Cortex of kidney (tissue), 1 donor: Measurements from ENCODE around the gene HIPK1.
A peak's percentile ranks its signal among the peaks of the same experiment; 100 is the strongest.

Source experiments
- DNase-seq: peaks from one replicate; lab custom pipeline; 2025; lab: John Stamatoyannopoulos, UW

The HIPK1 gene

DNA sequence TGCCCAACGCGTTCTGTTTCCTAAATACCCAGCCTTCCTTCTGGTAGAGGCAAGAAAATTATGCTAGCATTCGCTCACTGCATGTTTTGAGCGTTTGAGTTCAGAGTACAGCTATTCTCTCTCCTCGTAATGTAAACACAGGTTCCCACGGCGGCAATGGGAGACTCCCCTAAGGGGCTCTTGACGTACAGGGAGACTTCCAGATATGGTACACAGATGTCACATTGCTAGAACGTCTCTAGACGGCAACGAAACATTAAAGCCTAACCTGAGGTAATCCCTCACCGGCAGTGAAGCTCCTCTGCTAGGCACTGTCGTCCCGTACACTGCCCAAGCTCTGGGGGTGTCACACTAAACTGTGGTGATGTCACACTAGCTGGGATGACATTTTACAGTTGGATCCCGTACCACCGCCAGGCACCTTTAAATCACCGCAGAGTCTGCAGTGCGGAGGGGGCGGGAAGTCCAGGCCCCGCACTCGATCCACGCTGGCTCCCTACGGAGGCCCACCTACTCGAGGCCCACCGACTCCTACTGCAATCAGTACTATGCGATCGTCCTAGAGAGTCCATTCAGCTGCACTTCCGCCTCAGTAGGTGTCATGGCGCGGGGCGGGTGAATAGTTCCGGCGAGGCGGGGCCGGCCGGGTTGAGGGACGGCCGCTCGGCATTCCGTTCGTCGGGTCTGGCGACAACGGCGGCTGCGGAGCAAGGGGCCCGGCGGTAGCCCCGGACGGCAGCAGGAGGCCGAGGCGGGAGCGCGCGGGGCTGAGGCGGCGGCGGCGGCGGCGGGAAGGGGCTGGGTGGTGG is at the start of gene HIPK1:
TSS of gene HIPK1 (plus strand) at position 384 of the 809 bp plus-strand sequence.
- DNase-seq, result peak; percentile 62

DNA sequence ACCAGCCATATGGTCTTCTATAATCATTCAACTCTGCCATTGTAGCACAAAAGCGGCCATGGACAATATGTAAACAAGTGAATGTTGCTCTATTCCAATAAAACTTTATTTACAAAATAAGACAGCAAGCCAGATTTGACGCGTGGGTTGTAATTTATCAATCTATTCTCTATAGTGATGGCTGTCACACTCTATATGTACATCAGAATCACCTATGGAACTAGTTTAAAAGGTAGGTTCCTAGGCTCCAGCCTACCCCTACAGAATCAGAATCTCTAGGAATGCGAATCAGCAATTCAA is 49.4 kb upstream of the HIPK1 start:
- no peak for DNase-seq

DNA sequence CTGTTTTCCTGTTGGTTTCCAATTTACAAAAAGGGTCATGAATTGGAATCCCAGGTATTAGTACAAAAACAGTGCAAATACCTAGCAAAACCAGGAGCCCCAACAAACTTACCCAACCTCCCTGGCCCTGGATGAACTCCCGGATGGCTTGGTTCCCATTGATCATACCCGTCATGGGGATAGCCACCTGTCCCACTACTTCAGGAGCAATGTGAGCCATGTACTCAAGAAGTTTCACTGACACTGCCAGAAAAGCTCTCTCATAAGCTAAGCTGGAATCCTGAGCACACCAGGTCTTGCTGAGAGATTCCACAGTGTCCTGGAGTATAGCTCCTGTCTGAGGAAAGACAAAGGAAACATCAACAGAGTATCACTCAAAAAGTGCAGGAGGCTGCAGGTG is 47.5 kb upstream of the HIPK1 start:
- no peak for DNase-seq

DNA sequence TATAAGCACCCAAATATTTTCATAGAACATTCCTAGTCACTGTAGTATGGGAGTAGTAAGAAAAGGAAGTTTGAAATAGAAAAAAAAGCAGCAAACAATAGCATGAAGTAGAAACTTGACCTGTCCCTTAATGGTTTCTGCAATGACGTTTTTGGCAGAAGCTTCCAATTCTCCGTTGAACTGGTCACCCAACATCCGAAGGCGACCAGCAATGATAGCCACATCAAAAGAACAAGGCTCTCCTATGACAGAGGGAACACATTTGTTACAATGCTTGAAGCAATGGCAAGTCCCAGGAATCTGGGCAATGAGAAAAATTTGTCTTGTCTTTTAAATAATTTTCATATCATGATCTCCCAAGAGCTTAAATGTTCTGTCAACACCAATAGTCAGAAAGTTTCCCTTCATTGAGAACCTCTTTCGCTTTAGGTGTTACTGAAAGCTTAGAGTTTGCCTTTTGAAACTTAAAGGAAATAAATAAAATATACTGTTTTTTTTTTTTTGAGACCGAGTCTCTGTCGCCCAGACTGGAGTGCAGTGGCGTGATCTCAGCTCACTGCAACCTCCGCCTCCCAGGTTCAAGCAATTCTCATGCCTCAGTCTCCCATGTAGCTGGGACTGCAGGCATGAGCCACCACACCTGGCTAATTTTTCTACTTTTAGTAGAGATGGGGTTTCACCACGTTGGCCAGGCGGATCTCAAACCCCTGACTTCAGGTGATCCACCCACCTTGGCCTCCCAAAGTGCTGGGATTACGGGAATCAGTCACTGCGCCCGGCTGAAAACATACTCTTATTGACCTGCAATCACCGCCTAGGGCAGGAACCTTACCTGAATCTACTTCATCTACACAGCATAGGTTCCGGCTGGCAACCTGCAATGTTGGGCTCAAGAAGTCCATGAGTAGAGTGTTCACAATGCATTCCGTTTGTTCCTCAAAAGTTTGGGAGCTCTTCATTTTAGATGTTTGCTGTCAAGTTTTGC is 42.4 kb upstream of the HIPK1 start:
- no peak for DNase-seq

DNA sequence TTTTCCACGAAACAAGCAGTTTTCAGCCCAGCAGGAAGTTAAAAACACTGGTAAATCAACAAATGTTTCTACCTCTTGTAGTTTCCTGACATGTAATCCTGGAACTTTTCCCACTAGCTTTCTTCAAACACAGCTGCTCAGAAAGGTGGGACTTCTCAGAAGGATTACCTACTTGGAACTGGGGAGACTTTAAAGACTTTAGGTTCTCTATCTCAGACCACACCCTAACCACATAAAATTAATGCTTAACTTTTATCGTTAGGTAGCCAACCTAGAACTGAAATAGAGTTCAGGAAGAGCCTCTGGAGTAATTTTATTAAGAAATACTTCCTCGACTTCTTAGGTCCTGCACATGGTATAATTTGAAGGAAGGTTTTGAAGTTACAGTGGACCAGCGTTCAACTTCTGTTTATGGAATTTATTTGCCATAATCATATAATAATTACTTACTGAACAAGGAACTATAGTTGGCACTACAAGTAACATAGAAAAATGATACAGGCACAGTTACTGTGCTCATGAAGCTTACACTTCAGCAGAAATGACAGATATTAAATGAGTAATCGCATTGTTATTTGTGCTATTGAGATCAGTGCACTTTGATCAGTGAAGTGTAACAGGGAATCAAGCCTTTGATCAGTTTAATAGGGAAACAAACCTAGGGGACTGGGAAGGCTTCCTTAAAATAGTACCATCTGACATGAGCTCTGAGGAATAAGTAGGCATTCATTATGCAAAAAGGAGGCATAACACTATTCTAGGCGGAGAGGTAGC is 41.5 kb upstream of the HIPK1 start, which contains the start of gene BCL2L15:
TSS of gene BCL2L15 (minus strand) at position 180 of the 774 bp plus-strand sequence. CDS start 206 bp downstream, outside the sequence.
- DNase-seq, result no peak

DNA sequence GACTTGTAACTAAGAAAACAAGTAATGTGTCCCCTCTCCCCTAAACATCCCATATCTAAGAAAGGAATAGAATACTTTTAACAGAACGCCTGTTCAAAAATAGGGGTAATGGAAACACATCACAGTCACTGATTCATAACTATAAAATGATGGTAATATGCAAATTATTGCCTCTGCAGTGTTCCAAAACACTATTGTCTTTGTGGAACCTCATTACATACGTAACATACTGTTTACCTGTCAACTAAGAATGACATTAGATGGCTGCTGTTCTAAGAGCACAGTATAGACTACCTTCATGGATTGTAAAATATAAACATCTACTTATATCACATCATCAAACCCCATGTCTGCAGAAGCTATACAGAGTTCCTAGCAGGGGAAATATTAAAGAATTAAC is 38.3 kb upstream of the HIPK1 start:
- no peak for DNase-seq

DNA sequence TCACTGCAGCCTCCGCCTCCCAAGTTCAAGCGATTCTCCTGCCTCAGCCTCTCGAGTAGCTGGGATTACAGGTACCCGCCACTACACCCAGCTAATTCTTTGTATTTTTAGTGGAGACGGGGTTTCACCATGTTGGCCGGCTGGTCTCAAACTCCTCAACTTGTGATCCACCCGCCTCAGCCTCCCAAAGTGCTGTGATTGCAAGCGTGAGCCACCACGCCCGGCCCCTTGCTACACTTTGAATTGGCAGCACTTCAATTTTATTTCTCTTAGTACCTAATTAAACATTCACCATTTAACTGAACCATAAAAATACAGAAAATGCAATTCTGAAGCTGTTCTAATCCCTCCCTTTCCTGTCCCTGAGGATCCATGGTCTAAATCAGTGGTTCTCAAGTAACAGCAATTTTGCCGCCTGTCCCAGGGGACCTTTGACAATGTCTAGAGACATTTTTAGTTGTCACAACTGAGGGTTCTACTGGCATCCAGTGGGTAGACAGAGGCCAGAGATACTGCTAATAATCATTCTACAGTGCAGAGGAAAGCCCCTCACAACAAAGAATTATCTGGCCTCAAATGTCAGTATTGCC is 37.4 kb upstream of the HIPK1 start:
- DNase-seq, result no peak

DNA sequence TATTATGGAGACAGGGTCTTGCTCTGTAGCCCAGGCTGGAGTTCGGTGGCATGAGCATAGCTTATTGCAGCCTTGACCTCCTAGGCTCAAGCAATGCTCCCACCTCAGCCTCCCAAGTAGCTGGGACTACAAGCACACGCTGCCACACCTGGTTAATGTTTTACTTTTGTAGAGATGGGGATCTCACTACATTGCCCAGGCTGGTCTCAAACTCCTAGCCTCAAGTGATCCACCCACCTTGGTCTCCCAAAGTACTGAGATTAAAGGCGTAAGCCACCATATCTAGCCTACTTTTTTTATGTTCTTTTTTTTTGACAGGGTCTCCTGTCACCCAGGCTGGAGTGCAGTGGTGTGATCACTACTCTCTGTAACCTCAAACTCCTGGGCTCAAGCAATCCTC is 35.9 kb upstream of the HIPK1 start:
- no peak for DNase-seq

DNA sequence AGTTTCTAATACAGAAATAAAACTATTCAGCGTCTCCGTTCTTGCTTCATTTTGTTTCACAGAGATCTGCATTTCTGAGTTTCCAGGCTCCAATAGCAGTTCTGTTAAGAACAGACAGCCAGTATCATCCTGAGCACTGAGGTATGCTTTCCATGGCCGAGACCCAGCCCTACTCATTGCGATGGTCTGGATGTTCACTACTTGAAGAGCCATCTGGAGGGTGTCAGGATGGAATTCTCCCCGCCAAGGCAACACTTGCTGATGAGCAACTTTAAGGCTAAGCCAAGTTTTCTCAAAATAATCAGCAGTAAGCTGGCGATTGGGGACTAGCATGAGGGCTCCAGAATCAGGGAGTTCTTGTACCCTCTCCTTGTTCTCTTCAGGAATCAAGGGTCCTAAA is 34.0 kb upstream of the HIPK1 start:
- no peak for DNase-seq

DNA sequence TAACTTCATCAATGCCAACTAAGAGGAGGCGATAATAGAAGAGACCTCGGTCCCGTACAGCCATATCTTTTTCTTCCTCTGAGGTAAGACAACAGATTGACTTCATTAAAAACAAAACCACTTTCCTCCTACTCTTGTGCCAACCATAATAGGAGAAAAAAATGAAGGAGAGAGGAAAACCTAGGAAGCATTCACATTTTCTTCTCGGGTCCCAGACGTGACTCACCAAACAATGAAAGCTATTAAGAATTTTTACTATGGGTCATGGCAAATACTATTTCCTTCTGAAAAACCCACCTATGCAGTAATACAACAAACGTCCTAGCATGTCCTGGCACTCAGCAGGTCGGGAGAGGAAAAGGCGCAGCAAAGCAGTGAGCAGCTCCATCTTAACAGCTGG is 33.2 kb upstream of the HIPK1 start:
- DNase-seq, result no peak

DNA sequence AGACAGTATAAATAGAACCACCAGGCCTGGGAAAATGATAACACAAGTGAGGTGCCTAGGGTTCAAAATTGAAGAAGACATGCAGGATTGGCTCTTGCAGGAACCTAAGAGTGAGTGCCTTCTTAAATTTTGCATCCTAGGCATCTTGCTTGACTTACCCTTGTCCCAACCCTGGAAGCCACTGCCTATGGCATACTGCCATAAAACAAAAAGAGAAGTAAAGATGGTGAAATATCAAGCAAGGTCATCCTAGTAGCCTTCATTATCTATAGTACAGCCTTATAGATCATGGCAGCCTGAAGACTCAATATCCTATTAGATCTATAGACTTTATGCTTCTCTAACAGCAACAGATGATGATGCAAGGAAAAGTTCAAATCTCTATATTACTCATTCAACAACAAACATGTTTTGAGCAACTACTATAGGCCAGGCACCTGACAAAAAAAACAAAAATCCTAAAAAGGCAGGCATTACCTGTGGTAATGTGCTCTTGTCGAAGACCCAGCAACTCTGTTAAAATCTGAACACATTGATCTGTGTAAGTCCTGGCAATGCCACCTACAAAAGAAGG is 30.8 kb upstream of the HIPK1 start:
- DNase-seq, result no peak

DNA sequence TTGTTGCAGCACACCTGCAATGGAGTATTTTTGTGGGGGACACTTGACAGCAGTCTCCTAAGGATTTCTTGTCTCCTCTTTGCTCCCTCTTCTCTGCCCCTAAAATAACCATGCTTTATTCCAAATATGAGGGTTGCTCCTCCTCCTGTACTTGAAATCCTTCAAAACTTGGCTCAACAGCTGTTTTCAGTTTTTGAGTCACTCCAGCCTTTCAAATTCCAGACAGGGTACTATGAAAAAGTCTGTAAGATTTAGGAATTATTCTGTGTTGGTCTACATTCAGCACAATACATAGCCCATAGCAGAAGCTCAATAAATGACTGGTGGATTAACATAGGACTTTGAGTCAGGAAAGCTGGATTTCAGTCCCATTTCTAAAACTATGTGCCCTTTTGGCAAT is 30.0 kb upstream of the HIPK1 start:
- no peak for DNase-seq

DNA sequence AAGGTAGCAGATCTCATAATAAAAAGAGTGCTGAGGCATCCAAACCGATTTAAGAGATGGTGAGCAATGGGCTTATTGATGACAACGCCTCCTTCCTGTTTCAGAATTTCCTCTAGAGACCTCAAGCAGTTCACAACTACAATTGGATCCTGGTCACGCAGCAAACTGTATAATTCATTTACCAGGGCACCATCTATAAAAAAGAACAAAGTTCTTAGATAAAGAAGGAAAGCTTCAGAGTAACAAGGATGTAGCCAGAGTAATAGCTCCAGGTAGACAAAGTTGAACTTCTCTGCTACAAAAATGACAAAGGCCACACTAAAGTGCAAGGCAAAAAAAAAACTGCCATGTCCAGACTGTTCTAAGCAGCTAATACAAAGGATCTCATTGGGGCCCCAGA is 27.9 kb upstream of the HIPK1 start:
- DNase-seq, result no peak

DNA sequence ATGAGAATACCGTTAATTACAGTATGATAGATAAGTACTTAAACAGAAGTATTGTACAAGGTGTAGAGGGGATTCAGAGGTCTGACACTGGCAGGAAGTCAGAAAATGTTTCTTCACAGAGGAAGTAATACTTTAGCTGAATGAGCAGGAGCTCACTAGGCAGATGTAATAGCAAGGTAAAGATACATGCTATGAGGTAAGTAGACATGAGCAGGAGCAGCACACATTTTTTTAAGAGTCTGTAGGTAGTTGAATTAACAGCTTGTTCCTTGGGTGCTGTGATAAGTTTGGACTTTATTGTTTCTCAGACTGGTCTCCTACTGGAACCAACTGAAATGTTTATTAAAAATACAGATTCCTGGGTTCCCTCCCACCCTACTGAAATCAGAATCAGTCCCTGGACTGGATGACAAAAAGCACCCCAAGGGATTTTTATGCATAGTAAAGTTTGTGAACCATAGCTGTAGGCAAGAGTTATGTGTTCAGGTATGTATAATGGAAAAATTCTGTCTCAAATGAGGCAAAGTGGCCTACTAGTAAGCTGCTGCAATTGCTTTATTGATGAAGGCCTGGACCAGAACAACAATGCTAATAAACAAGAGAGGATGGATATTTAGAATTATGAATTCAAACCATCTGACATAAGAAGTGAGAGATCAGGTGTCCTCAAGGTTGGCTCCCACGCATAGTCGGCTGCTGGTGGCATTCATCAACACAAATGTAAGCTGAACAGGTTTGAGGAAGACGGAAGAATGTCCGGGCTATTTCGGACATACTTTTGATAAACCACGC is 25.4 kb upstream of the HIPK1 start:
- DNase-seq, result no peak

DNA sequence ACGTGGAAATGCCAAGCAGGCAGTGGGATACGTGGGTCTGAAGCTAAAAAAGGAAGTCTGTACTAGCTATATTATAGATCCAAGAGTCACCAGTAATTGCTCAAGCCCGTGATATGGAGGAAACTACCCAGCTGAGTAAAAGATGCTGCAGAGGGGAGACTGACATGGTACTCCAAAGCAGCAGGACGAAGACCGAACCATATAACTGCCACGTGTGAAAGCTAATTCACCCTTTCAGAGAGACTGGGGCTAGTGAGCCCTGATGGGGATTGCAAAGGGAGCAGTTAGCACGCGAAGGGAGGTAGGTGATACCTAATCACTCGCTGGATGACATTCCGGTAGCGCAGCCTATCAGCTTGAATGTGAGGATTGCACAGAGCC is 24.8 kb upstream of the HIPK1 start:
- DNase-seq, result no peak

DNA sequence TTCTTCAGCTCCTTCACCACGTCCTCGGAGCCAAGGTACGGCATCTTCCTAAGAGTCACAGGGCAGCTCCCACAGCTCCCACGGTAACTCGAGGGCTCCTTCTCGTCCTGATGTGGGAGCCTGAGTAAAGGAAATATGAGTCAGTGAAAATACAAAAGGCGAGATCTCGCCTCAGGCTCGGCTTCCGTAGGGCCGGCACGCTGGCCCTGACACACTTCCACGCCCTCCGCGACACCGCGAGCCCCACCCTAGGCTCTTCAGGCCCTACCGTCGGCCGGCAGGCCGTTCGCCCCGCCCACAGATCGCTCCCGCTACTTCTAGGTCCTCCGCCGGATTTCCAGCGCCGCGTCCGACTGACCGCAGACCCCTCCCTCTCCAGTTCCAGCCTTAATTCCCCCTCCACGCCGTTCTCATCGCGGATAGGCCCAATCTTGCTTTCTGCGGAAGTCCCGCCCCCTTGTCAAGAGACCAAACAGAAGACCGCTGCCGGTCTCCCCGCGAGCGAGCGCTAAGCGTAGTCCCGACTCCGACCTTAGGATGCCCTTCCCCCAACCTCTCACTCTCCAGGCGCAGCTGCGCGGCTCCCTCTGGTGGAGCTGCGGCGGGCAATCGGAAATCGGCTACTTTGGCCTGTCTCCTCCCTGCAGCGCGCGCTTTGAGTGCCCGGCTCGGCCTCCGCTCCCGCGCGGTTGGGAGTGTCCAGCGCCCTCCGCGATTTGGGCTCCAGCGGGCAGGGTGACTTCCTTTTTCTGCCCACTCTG is 24.3 kb upstream of the HIPK1 start, which contains the start of the genes AP4B1 and DCLRE1B:
TSS of gene AP4B1 (minus strand) at position 126 of the 761 bp plus-strand sequence. CDS start at position 44, 82 bp downstream.
TSS of gene DCLRE1B (plus strand) at position 653 of the 761 bp plus-strand sequence. CDS start 261 bp downstream, outside the sequence.
- peak; percentile 95 for DNase-seq

DNA sequence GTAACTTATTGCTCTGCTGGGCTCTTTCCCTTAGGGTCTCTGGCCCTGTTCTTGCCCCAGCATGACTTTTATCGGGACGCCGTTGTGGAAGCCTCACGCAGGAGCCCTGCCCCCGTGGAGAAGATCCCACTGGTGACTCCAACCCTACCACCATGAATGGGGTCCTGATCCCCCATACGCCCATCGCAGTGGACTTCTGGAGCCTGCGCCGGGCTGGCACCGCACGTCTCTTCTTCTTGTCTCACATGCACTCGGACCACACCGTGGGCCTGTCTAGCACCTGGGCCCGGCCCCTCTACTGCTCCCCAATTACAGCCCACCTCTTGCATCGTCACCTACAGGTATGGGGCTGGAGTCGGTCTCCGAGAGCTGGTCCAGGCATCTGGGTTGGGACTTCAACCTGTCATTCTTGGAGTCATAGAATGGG is 23.7 kb upstream of the HIPK1 start:
- no peak for DNase-seq

DNA sequence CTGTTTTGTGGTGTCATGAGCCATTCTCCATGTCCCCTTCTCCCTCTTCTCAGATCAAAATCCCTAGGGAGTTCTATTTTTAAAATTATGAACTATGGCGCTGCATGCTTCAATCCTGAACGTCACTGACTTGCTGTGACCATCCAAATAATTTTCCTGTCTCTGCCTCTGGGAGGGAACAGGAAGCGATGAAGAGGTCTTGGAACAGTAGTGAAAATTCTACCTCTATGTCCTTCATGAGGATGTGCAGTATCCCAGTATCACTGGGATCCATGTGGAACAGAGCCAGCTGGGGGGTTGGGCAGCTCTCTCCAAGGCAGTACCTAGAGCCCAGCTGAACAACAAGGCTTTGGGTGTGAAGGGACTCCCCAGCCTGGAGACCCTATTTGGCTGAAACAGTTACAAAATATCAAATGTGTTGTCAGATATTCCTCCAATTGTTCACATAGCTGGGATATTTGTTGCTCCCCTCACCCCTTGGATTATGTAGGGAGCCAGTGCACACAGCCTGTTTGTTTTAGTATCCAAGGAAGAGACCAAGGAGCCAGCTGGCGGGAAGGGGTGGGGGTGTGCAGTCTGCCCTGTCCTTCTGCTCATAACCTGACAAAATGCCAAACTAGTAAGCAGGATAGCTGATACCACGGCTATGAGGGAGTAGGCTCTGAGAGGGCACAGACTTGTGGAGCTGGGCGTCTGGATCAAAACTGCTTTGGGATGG is 16.4 kb upstream of the HIPK1 start:
- no peak for DNase-seq

DNA sequence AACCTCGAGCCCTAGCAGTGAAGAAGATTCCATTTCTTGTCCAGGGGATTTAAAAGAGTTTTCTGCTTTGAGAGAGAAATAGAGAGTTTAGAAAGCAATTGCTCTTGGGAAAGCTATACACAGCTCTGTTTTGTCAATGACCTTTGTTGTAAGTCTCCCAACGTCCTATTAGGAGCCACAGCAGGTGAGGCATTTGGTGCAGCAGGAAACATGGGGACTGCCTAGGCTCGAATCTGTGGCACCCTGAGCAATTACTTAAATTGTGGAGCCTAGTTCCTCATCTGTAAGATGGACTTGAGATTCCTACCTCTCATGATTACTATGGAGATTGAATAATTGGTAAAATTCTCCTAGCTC is 15.8 kb upstream of the HIPK1 start:
- no peak for DNase-seq
